Stimulated activated CD8-positive, alpha-beta memory T cell treated with anti-CD3 and anti-CD28 coated beads, Interleukin-15, amount 100 ng/mL, for 48 hours (primary cell): ENCODE data around the gene DLK1.

Source experiments
- DNase-seq, 2 donors: peaks; one replicate each; pipeline ENCODE4 v3.0.0-alpha.2; 2020; ENCODE audit warnings: low read depth in 2 of 2

DLK1 gene

GRCh38 chr14:100734031-100734990 is 7.6 kb downstream of the DLK1 start:
- DNase-seq = no peak

- DNase-seq = no peak
Observed at GRCh38 chr14:100735271-100735670, 8.6 kb downstream of the DLK1 start.

GRCh38 chr14:100736269-100737180 is 9.8 kb downstream of the DLK1 start:
- DNase-seq = no peak

GRCh38 chr14:100737526-100737925 is 10.8 kb downstream of the DLK1 start:
- DNase-seq = no peak

GRCh38 chr14:100738269-100738691 is 11.6 kb downstream of the DLK1 start:
- no peak for DNase-seq

GRCh38 chr14:100738704-100739131 is 12.0 kb downstream of the DLK1 start:
- no peak for DNase-seq

GRCh38 chr14:100739306-100739705 is 12.6 kb downstream of the DLK1 start:
- no peak for DNase-seq

GRCh38 chr14:100740196-100740825 is 13.6 kb downstream of the DLK1 start:
- no peak for DNase-seq

GRCh38 chr14:100740929-100741328 is 14.2 kb downstream of the DLK1 start:
- DNase-seq = no peak

- no peak for DNase-seq
Observed at GRCh38 chr14:100741966-100742365, 15.3 kb downstream of the DLK1 start.

- no peak for DNase-seq
Observed at GRCh38 chr14:100746326-100746725, 19.6 kb downstream of the DLK1 start.

- no peak for DNase-seq
Observed at GRCh38 chr14:100747021-100747586, 20.4 kb downstream of the DLK1 start.

GRCh38 chr14:100747736-100748135 is 21.0 kb downstream of the DLK1 start:
- no peak for DNase-seq

- DNase-seq = no peak
Observed at GRCh38 chr14:100748403-100748802, 21.7 kb downstream of the DLK1 start.

- no peak for DNase-seq
Observed at GRCh38 chr14:100748944-100749343, 22.3 kb downstream of the DLK1 start.

- DNase-seq = no peak
Observed at GRCh38 chr14:100749967-100750597, 23.4 kb downstream of the DLK1 start.

- DNase-seq = no peak
Observed at GRCh38 chr14:100750762-100751699, 24.3 kb downstream of the DLK1 start.

- no peak for DNase-seq
Observed at GRCh38 chr14:100754020-100754419, 27.3 kb downstream of the DLK1 start.

- DNase-seq = no peak
Observed at GRCh38 chr14:100755649-100756048, 29.0 kb downstream of the DLK1 start.

- no peak for DNase-seq
Observed at GRCh38 chr14:100761481-100761880, 34.8 kb downstream of the DLK1 start.
